NT2/D1 (cell line): ENCODE data around the gene BCAS3.

Experiments
- YY1 ChIP-seq: IDR thresholded peaks from 2 replicates; pipeline ENCODE4 v1.6.1; 2011; ENCODE audit not compliant: insufficient read length, insufficient read depth
- ZNF274 ChIP-seq: IDR thresholded peaks from 2 replicates; pipeline ENCODE4 v1.6.1; 2011; ENCODE audit warnings: mild to moderate bottlenecking, low read depth, low read length

GRCh38 chr17:61237275-61237674 lies 559.6 kb downstream of the BCAS3 start:
- TF ChIP-seq YY1 (no peak), ZNF274 (no peak)
